K562 (cell line): ENCODE measurements around the gene SBK3. TPM values are rescaled to one million over a fixed set of nuclear protein-coding genes. Genes with fewer than 3 reads are reported as not detected.

Experiments
- KHSRP ChIP-seq: fragments of 450-650 bp; IDR thresholded peaks from 2 replicates; pipeline ENCODE4 v1.6.1; 2017
- PHF8 ChIP-seq: fragments of 200-600 bp; sonication (generic); IDR thresholded peaks from 2 replicates; pipeline ENCODE4 v1.6.1; 2012; ENCODE audit warnings: mixed run types, mild to moderate bottlenecking, inconsistent platforms, low read length, moderate library complexity, borderline replicate concordance
- RBFOX2 ChIP-seq: fragments of 200-400 bp; formaldehyde crosslinking; IDR thresholded peaks from 2 replicates; pipeline ENCODE4 v1.6.1; 2017; ENCODE audit warnings: low read depth, mild to moderate bottlenecking, low read length, moderate library complexity
- ZNF609 ChIP-seq: sonication (generic); formaldehyde crosslinking; IDR thresholded peaks from 2 replicates; pipeline ENCODE4 v1.8.1; 2023; ENCODE audit warnings: missing genetic modification reagents, mild to moderate bottlenecking, borderline replicate concordance
- polyA plus RNA-seq, 8 experiments: library from polyadenylated mRNA; depleted of rRNA in 4 of 8; stranded (reverse) in 5 of 8; unstranded in 3 of 8; fragments of >200 nt; fragmentation: Nextera tagmentation in 2 of 8; fragmentation: Illumina TruSeq in 1 of 8; extraction: Ambion mirVana in 2 of 8; extraction: Trizol in 1 of 8; gene quantifications; 2 replicates each; pipeline versions ENCODE4 v1.2.1 to v1.2.3, GENCODE V29; 2011 to 2014; ENCODE audit warnings: inconsistent platforms in 1 of 8, missing spikeins in 1 of 8
- total RNA-seq, 7 experiments: library from RNA; depleted of rRNA in 6 of 7; stranded (reverse); fragments of >200 nt in 6 of 7; fragmentation: Illumina TruSeq in 2 of 7; extraction: Trizol in 2 of 7; gene quantifications; 2 replicates each; pipeline versions ENCODE4 v1.2.1 to v1.2.3, GENCODE V29; 2011 to 2021; ENCODE audit warnings: low replicate concordance in 1 of 7
- TF ChIP-seq, protein P1 (sequence below), 2 experiments: IDR thresholded peaks; 2 replicates each; pipeline ENCODE4 v1.6.1; 2012; ENCODE audit warnings: improper control_type of control experiment in 2 of 2, low read depth in 2 of 2, low read length in 2 of 2, borderline replicate concordance in 1 of 2

SBK3 gene
- total and polyA plus RNA-seq, 9 of the 15 experiments (the other 6 are each of a cell fraction or from before 2014, with no cell fraction given): 0.11 to 0.43 (median 0.13) TPM; not detected in 6

DNA sequence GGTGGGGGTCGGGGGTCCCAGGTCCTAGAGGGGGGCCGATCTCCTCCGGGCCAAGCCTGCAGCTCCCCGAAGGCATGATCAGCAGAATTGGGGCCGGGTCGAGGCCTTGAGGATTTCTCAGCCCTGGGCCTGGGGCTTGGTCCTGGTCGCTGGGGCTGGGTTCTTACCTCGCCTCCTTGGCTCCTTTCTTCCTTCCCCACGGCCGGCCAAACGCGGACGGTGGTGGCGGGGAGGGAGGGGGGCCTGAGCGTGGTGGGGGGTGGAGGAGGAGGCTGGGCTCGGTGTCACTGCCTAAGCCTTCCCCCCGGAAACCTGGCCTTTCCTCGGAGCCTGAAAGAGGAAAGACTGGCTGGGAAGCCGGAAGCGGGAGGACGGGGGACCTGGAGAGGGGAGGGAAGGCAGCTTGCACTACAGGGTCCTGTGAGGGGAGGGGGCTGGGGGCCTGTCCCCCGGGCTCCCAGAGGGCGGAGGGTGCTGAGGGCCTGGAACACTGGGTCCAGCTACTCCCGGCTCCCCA lies 35.3 kb upstream of the SBK3 start, which contains the start of gene ZNF579 (continued):
- TF ChIP-seq, protein P1, sequence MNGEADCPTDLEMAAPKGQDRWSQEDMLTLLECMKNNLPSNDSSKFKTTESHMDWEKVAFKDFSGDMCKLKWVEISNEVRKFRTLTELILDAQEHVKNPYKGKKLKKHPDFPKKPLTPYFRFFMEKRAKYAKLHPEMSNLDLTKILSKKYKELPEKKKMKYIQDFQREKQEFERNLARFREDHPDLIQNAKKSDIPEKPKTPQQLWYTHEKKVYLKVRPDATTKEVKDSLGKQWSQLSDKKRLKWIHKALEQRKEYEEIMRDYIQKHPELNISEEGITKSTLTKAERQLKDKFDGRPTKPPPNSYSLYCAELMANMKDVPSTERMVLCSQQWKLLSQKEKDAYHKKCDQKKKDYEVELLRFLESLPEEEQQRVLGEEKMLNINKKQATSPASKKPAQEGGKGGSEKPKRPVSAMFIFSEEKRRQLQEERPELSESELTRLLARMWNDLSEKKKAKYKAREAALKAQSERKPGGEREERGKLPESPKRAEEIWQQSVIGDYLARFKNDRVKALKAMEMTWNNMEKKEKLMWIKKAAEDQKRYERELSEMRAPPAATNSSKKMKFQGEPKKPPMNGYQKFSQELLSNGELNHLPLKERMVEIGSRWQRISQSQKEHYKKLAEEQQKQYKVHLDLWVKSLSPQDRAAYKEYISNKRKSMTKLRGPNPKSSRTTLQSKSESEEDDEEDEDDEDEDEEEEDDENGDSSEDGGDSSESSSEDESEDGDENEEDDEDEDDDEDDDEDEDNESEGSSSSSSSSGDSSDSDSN (IDR thresholded peaks at IDR 0.05; ENCODE audit: borderline replicate concordance in 1 of 2, low read depth in 2 of 2, low read length in 2 of 2): peak; percentile 96 to 99
- TF ChIP-seq KHSRP (no peak), RBFOX2 (peak; percentile 62), ZNF609 (CRISPR knock-in tag) (no peak), PHF8 (peak; percentile 70; the same call in 1 of the 2 replicates)
- TF ChIP-seq, all 486 proteins: peak for 65
